Caco-2 (cell line): ENCODE measurements around the gene RASSF4. TPM values are rescaled to one million over a fixed set of nuclear protein-coding genes. Genes with fewer than 3 reads are reported as not detected.
A peak's percentile ranks its signal among the peaks of the same experiment; 100 is the strongest.

Source experiments
- BruUV-seq: library from RNA; stranded (reverse); fragments of 400-500 nt; replicated peaks from 2 replicates; lab custom pipeline; 2021; lab: Mats Ljungman, UMichigan
- CTCF ChIA-PET: fragments of 300-600 bp; sonication (Branson Sonifier 250); formaldehyde crosslinking; loops from one replicate; lab custom pipeline; 2022; ENCODE audit warnings: antibody characterized with exemption; lab: Charles Lee
- POLR2A ChIA-PET: fragments of 300-600 bp; sonication (Branson Sonifier 250); formaldehyde crosslinking; loops from one replicate; lab custom pipeline; 2022; ENCODE audit warnings: antibody characterized with exemption; lab: Charles Lee
- DNase-seq, 2 experiments: peaks; one replicate each; pipeline versions ENCODE4 v3.0.0 to v3.0.0-alpha.2; 2020 to 2022
- H3K27me3 ChIP-seq: replicated peaks from 2 replicates; pipeline ENCODE4 v1.6.0; 2011; ENCODE audit warnings: low read length; ENCODE audit not compliant: control insufficient read depth, insufficient read depth
- H3K36me3 ChIP-seq: 2 replicates; pipeline ENCODE4 v1.5.1; 2011; ENCODE audit warnings: low read length; ENCODE audit not compliant: control insufficient read depth, insufficient read depth
- H3K4me1 ChIP-seq: fragments of 250-450 bp; sonication (Bioruptor Pico); 2 replicates; pipeline ENCODE4 v1.5.1; 2020; ENCODE audit warnings: mild to moderate bottlenecking
- H3K4me3 ChIP-seq: 2 replicates; pipeline ENCODE4 v1.5.1; 2011; ENCODE audit warnings: low read depth, mild to moderate bottlenecking, control low read depth, low read length
- H3K9me3 ChIP-seq: fragments of 250-450 bp; sonication (Bioruptor Pico); 2 replicates; pipeline ENCODE4 v1.5.1; 2020; ENCODE audit warnings: mild to moderate bottlenecking, moderate library complexity
- H3K27ac Mint-ChIP-seq: one replicate; pipeline ENCODE4 v1.8.0; 2022; ENCODE audit warnings: mixed read lengths; ENCODE audit not compliant: unreplicated experiment
- H3K27me3 Mint-ChIP-seq: one replicate; pipeline ENCODE4 v1.8.0; 2022; ENCODE audit warnings: mixed read lengths; ENCODE audit not compliant: insufficient read depth, unreplicated experiment
- H3K36me3 Mint-ChIP-seq: one replicate; pipeline ENCODE4 v1.8.0; 2022; ENCODE audit warnings: mild to moderate bottlenecking, mixed read lengths; ENCODE audit not compliant: insufficient read depth, unreplicated experiment
- H3K4me1 Mint-ChIP-seq: one replicate; pipeline ENCODE4 v1.8.0; 2022; ENCODE audit warnings: low read depth, mixed read lengths; ENCODE audit not compliant: unreplicated experiment
- H3K4me3 Mint-ChIP-seq: one replicate; pipeline ENCODE4 v1.8.0; 2022; ENCODE audit warnings: mild to moderate bottlenecking, moderate library complexity, mixed read lengths; ENCODE audit not compliant: unreplicated experiment
- H3K9me3 Mint-ChIP-seq: one replicate; pipeline ENCODE4 v1.8.0; 2022; ENCODE audit warnings: mixed read lengths; ENCODE audit not compliant: unreplicated experiment
- intact Hi-C: fragments of 100-400 bp; cut with micrococcal nuclease; formaldehyde crosslinking; loops from one replicate; pipeline ENCODE4 v1.10.0; 2022; ENCODE audit not compliant: unreplicated experiment
- total RNA-seq: library from RNA; stranded (reverse); gene quantifications from 2 replicates; pipeline ENCODE4 v1.2.3, GENCODE V29; 2022
- TF ChIP-seq, protein P1 (sequence below), 2 experiments: fragments of 200-600 bp in 1 of 2; IDR thresholded peaks; 1 replicate in 1 of 2; 2 replicates in 1 of 2; pipeline versions ENCODE4 v1.5.1 to v1.8.0; 2011 to 2022; ENCODE audit warnings: antibody characterized with exemption in 1 of 2, control low read depth in 1 of 2, inconsistent platforms in 1 of 2, low read depth in 1 of 2, low read length in 1 of 2, mild to moderate bottlenecking in 1 of 2, moderate library complexity in 1 of 2; ENCODE audit not compliant: insufficient read depth in 1 of 2, severe bottlenecking in 1 of 2, unreplicated experiment in 1 of 2

Gene RASSF4
- total RNA-seq, 1 experiment from 2014 or later: 55.6 TPM

DNA sequence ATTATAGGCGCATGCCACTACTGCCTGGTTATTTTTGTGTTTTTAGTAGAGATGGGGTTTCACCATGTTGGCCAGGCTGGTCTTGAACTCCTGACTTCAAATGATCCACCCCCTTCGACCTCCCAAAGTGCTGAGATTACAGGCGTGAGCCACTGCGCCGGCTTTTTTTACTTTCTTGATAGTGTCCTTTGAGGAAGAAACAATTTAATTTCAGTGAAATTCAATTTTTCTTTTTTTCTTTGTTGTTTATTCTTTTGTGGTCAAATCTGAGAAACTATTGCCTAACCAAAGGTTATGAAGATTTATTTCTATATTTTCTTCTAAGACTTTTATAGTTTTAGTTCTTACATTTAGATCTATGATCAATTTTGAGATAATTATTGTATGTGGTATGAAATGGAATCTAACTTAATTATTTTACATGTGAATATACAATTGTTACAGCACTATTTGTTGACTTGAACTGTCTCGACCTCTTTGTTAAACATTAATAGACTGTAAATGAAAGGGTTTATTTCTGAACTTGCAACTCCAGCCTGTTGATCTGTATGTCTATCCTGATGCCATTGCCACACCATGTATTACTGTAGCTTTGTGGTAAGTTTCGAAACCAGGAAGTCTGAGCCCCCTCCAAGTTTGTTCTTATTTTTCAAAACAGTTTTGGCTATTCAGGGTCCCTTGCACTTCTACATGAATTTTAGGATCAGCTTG, 19.8 kb upstream of the RASSF4 start:
- POLR2A ChIA-PET: no interaction called here
- TF ChIP-seq, protein P1, sequence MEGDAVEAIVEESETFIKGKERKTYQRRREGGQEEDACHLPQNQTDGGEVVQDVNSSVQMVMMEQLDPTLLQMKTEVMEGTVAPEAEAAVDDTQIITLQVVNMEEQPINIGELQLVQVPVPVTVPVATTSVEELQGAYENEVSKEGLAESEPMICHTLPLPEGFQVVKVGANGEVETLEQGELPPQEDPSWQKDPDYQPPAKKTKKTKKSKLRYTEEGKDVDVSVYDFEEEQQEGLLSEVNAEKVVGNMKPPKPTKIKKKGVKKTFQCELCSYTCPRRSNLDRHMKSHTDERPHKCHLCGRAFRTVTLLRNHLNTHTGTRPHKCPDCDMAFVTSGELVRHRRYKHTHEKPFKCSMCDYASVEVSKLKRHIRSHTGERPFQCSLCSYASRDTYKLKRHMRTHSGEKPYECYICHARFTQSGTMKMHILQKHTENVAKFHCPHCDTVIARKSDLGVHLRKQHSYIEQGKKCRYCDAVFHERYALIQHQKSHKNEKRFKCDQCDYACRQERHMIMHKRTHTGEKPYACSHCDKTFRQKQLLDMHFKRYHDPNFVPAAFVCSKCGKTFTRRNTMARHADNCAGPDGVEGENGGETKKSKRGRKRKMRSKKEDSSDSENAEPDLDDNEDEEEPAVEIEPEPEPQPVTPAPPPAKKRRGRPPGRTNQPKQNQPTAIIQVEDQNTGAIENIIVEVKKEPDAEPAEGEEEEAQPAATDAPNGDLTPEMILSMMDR (IDR thresholded peaks at IDR 0.05; ENCODE audit: insufficient read depth in 1 of 2, low read depth in 1 of 2, low read length in 1 of 2, severe bottlenecking in 1 of 2, unreplicated experiment in 1 of 2): no peak
- CTCF ChIA-PET: interaction anchor here (0.7 kb wide), 1 partner anchor 54 kb away, joined by 6 read pairs; no protein-coding TSS in a partner anchor

DNA sequence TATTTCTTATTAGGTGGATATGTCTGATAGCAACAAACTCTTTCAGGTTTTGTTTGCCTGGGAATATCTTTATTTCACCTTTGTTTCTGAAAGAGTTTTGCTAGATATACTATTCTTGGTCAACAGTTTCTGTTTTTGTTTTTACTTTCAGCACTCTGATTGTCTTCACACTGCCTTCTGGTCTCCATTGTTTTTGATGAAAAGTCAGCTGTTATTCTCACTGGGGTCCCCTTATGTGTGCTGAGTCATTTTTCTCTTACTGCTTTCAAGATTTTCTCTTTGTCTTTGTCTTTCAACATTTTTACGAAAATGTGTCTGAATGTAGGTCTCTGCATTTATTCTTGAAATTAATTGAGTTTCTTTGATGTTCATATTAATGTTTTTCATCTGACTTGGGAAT, 15.2 kb upstream of the RASSF4 start:
- ChIA-PET CTCF (interaction anchor here (1.0 kb wide), 1 partner anchor 8 kb away, joined by 3 read pairs; no protein-coding TSS in a partner anchor), POLR2A (no interaction called here)
- peaks cover 13% of the 10 kb centered on the region for H3K4me1 ChIP-seq
- no peaks in the 10 kb centered on the region for H3K36me3 ChIP-seq
- no peak overlapping the region for H3K4me3 ChIP-seq
- no peak overlapping the region for H3K27ac Mint-ChIP-seq
- H3K27me3 ChIP-seq: no peaks in the 10 kb centered on the region
- intact Hi-C loops: no loop called here
- peaks cover 14% of the 10 kb centered on the region for H3K4me1 Mint-ChIP-seq
- H3K27me3 Mint-ChIP-seq: no peaks in the 10 kb centered on the region
- TF ChIP-seq, protein P1 (IDR thresholded peaks at IDR 0.05; ENCODE audit: insufficient read depth in 1 of 2, low read depth in 1 of 2, low read length in 1 of 2, severe bottlenecking in 1 of 2, unreplicated experiment in 1 of 2): no peak
- peaks cover 48% of the 10 kb centered on the region for H3K9me3 Mint-ChIP-seq
- DNase-seq: no peak
- H3K4me3 Mint-ChIP-seq: no peak overlapping the region
- BruUV-seq: no TSS peak
- H3K36me3 Mint-ChIP-seq: no peaks in the 10 kb centered on the region
- peaks cover 13% of the 10 kb centered on the region for H3K9me3 ChIP-seq

More for the DNA sequence above, 19.8 kb upstream of the RASSF4 start:
- no TSS peak for BruUV-seq
- Mint-ChIP-seq H3K9me3 (peaks cover 33% of the 10 kb centered on the region), H3K27ac (no peak overlapping the region), H3K4me1 (peaks cover 12% of the 10 kb centered on the region), H3K4me3 (no peak overlapping the region), H3K36me3 (no peaks in the 10 kb centered on the region), H3K27me3 (no peaks in the 10 kb centered on the region)
- peaks cover 10% of the 10 kb centered on the region; the same call in 1 of the 2 replicates for H3K4me1 ChIP-seq
- intact Hi-C loops: loop anchor here (1.0 kb wide), 1 partner anchor 12 kb away; no protein-coding TSS in a partner anchor
- H3K36me3 ChIP-seq: no peaks in the 10 kb centered on the region
- peak; percentile 12 to 48 for DNase-seq
- no peaks in the 10 kb centered on the region for H3K27me3 ChIP-seq
- H3K9me3 ChIP-seq: peaks cover 13% of the 10 kb centered on the region
- no peak overlapping the region for H3K4me3 ChIP-seq

DNA sequence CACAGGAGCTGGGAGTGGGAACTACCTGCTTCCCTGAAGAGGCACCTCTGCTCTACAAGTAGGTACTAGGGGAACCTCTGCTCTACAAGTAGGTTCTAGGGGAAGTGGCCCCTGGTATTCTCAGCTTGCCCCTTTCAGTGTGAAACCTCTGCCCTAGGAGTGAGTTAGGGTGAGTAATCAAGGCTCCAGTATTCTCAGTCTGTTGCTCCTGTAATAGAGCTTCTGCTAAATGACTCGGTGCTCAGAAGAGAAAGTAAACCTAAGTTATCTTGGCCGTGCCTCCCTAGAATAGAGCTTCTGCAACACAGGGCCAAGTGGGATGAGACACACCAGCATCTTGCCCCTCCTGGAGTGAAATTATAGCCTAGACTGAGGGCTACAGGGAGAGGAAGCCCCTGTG, 13.4 kb upstream of the RASSF4 start:
- H3K27me3 Mint-ChIP-seq: no peaks in the 10 kb centered on the region
- no TSS peak for BruUV-seq
- no peak overlapping the region for H3K27ac Mint-ChIP-seq
- Histone ChIP-seq H3K27me3 (no peaks in the 10 kb centered on the region), H3K4me1 (peaks cover 25% of the 10 kb centered on the region), H3K9me3 (peaks cover 13% of the 10 kb centered on the region), H3K4me3 (no peak overlapping the region), H3K36me3 (0 out of 2 replicates have a peak, but pooled peaks cover 4% of the 10 kb centered on the region)
- H3K4me3 Mint-ChIP-seq: no peak overlapping the region
- no peak for DNase-seq
- intact Hi-C loops: no loop called here
- peaks cover 28% of the 10 kb centered on the region for H3K4me1 Mint-ChIP-seq
- H3K9me3 Mint-ChIP-seq: peaks cover 47% of the 10 kb centered on the region
- TF ChIP-seq, protein P1 (IDR thresholded peaks at IDR 0.05; ENCODE audit: insufficient read depth in 1 of 2, low read depth in 1 of 2, low read length in 1 of 2, severe bottlenecking in 1 of 2, unreplicated experiment in 1 of 2): no peak
- ChIA-PET POLR2A (no interaction called here), CTCF (interaction anchor here (1.5 to 1.9 kb wide), 2 partner anchors 13 to 44 kb away, joined by 4 to 7 read pairs; no protein-coding TSS in a partner anchor)
- peaks cover 11% of the 10 kb centered on the region for H3K36me3 Mint-ChIP-seq
